RWPE2 (cell line): ENCODE results near the gene SLAIN1.

Experiments used
- ATAC-seq: fragments of 200-7000 bp; cut with Tn5 transposase; 3 replicates; pipeline ENCODE4 v1.9.1; 2021; ENCODE audit warnings: low read depth
- DNase-seq: peaks from one replicate; pipeline ENCODE4 v3.0.0-alpha.2; 2020; ENCODE audit warnings: low spot score
- H3K27ac ChIP-seq: fragments of 450-650 bp; 2 replicates; pipeline ENCODE4 v1.5.1; 2017; ENCODE audit warnings: mild to moderate bottlenecking; ENCODE audit not compliant: poor library complexity, severe bottlenecking
- H3K27me3 ChIP-seq: fragments of 250-450 bp; sonication (Bioruptor Pico); 2 replicates; pipeline ENCODE4 v1.5.1; 2021; ENCODE audit warnings: mild to moderate bottlenecking, moderate library complexity; ENCODE audit not compliant: insufficient read depth, poor library complexity, severe bottlenecking
- H3K36me3 ChIP-seq: fragments of 250-450 bp; sonication (Bioruptor Pico); 2 replicates; pipeline ENCODE4 v1.5.1; 2020; ENCODE audit warnings: low read depth, mild to moderate bottlenecking, moderate library complexity
- H3K4me1 ChIP-seq: fragments of 250-450 bp; sonication (Bioruptor Pico); 2 replicates; pipeline ENCODE4 v1.5.1; 2021; ENCODE audit warnings: mild to moderate bottlenecking, moderate library complexity; ENCODE audit not compliant: insufficient read depth, poor library complexity, severe bottlenecking
- H3K4me3 ChIP-seq: fragments of 250-450 bp; sonication (Bioruptor Pico); 2 replicates; pipeline ENCODE4 v1.5.1; 2021; ENCODE audit warnings: mild to moderate bottlenecking, moderate library complexity; ENCODE audit not compliant: severe bottlenecking
- H3K9me3 ChIP-seq: fragments of 250-450 bp; sonication (Bioruptor Pico); 2 replicates; pipeline ENCODE4 v1.5.1; 2021; ENCODE audit warnings: mild to moderate bottlenecking, moderate library complexity; ENCODE audit not compliant: severe bottlenecking
- TF ChIP-seq, protein P1 (sequence below): fragments of 450-650 bp; IDR thresholded peaks from one replicate; pipeline ENCODE4 v1.5.1; 2017; ENCODE audit warnings: mild to moderate bottlenecking, moderate library complexity; ENCODE audit not compliant: poor library complexity, severe bottlenecking

Gene SLAIN1

DNA sequence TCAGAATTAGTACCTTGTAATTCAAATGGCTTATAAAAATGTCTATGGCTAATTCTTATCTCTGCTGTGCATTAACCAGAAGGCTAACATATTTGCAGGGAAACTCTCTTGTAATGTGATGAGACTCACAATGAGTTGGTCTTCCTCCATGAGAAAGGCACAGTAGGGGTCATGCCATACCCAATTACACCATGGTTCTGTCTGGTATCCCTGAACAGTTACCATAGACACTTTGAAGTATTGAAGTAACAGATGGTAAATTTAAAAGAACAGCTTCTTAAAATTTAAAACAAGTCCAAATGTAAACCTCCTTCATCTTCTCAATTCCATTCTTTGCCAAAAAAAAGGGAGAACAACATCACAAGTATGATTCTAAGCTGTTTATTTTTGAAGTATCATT, 22.6 kb upstream of the SLAIN1 start:
- Histone ChIP-seq H3K27ac (no peak overlapping the region), H3K27me3 (peaks cover 13% of the 10 kb centered on the region), H3K9me3 (no peaks in the 10 kb centered on the region), H3K36me3 (no peaks in the 10 kb centered on the region), H3K4me1 (no peaks in the 10 kb centered on the region), H3K4me3 (no peak overlapping the region)
- ATAC-seq (no peak), DNase-seq (no peak)
- TF ChIP-seq, protein P1, sequence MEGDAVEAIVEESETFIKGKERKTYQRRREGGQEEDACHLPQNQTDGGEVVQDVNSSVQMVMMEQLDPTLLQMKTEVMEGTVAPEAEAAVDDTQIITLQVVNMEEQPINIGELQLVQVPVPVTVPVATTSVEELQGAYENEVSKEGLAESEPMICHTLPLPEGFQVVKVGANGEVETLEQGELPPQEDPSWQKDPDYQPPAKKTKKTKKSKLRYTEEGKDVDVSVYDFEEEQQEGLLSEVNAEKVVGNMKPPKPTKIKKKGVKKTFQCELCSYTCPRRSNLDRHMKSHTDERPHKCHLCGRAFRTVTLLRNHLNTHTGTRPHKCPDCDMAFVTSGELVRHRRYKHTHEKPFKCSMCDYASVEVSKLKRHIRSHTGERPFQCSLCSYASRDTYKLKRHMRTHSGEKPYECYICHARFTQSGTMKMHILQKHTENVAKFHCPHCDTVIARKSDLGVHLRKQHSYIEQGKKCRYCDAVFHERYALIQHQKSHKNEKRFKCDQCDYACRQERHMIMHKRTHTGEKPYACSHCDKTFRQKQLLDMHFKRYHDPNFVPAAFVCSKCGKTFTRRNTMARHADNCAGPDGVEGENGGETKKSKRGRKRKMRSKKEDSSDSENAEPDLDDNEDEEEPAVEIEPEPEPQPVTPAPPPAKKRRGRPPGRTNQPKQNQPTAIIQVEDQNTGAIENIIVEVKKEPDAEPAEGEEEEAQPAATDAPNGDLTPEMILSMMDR = no peak

DNA sequence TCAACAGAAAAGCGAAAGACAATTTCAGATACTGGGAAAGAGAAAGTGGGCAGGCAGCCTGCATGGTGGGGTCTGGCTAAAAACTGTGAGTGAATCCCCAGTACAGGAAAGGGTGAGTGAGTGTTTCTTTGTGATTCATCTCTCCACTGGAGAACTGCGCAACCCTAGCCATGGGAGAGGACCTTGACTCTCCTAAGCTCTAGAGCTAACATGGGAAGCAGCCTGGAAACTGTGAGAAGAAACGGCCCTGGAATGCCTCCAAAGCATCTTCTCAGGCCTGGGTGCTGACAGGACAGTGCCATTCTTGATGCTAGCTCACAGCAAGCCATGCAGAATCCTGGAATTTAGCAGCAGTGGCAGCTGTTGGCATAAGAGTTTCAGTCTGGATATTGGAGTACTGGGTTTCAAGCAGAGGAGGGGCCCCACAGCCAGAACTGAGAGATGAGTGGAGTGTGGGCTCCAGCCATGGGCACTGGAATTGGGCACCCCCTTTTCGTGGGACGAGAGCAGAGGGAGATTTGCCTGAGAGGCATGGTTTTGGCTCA, 18.7 kb upstream of the SLAIN1 start:
- TF ChIP-seq, protein P1 = no peak
- ATAC-seq = no peak
- Histone ChIP-seq H3K36me3 (no peaks in the 10 kb centered on the region), H3K4me1 (no peaks in the 10 kb centered on the region), H3K27ac (no peak overlapping the region), H3K9me3 (no peaks in the 10 kb centered on the region), H3K4me3 (no peak overlapping the region), H3K27me3 (no peaks in the 10 kb centered on the region)
- no peak for DNase-seq

DNA sequence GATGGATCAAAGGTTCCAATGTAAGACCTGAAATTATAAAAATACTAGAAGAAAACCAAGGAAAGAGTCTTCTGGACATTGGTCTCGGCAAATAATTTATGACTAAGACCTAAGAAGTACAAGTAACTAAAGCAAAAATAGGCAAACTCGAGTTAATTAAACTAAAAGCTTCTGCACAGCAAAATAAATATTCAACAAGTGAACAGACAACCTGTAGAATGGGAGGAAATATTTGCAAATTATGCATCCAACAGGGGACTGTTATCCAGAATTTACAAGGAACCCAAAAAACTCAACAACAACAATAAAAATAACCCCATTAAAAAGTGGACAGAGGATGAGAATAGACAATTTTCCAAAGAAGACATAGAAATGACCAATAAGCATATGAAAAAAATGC, 9.7 kb upstream of the SLAIN1 start:
- Histone ChIP-seq H3K9me3 (no peaks in the 10 kb centered on the region), H3K4me1 (no peaks in the 10 kb centered on the region), H3K4me3 (no peak overlapping the region), H3K27ac (no peak overlapping the region), H3K36me3 (no peaks in the 10 kb centered on the region), H3K27me3 (peaks cover 10% of the 10 kb centered on the region)
- TF ChIP-seq, protein P1 = no peak
- ATAC-seq (no peak), DNase-seq (no peak)

DNA sequence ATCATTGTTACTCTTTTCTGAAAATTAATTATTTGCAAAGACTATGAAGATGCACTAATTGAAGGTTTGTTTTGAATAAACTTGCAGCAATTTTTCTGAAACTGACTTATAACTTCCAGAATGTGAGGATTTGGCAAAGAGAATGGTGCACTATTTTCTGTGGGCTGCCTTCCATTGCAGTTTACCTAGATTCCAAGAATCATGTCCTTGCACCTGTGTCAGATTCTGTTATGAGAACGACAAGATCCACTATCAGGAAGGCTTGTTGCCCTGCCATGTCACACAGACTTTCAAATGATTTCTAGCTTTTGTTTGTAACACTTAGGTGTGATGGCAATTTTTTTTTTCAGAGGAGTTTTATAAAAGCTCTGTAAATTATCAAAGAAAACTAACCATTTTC, 5.6 kb upstream of the SLAIN1 start:
- no peaks in the 10 kb centered on the region for H3K36me3 ChIP-seq
- no peaks in the 10 kb centered on the region for H3K4me1 ChIP-seq
- TF ChIP-seq, protein P1 = no peak
- DNase-seq (no peak), ATAC-seq (no peak)
- peaks cover 46% of the 10 kb centered on the region for H3K27me3 ChIP-seq
- H3K27ac ChIP-seq = no peak overlapping the region
- no peak overlapping the region for H3K4me3 ChIP-seq
- H3K9me3 ChIP-seq = no peaks in the 10 kb centered on the region

DNA sequence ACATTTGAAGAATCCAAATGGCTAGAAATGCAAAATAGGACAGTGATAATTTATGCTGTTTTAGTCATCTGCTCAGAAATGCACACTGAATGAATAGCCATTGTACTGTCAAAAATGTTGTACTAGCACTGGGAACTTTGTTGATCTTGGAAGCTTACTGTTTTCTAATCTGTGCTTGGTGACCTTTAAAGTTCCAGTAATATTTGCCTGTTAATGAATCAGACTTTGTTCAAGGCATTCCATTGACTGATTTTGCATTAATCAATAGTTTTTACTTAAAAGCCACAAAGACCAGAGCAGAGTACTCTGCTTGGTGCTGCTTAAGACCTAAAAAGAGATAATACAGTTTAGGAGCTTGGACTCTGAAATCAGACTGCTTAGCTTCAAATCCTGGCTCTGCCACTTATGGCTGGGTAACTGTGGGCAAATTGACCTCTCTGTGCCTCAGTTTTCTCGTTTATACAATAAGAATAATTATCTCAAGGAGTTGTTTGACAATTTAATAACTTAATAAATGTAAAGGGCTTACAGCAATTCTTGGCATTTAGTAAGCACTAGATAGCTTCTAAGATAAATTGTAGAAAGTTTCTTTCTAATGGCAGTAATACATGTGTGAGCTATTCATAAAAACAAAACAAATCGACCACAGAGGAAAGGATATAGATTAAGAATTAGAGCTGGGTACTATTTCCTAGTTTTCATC, 4.6 kb upstream of the SLAIN1 start:
- Histone ChIP-seq H3K4me1 (no peaks in the 10 kb centered on the region), H3K27ac (no peak overlapping the region), H3K27me3 (peaks cover 50% of the 10 kb centered on the region), H3K9me3 (no peaks in the 10 kb centered on the region), H3K4me3 (no peak overlapping the region), H3K36me3 (no peaks in the 10 kb centered on the region)
- ATAC-seq (no peak), DNase-seq (no peak)
- TF ChIP-seq, protein P1 = no peak
